Measurements from ENCODE around the gene SERPINB5.
A peak's percentile ranks its signal among the peaks of the same experiment; 100 is the strongest.

The SERPINB5 gene

GRCh38 chr18:63476668-63477067 is at the start of gene SERPINB5:
Gene SERPINB5 (plus strand): TSS chr18:63476958. CDS start chr18:63484429, 7,471 bp downstream.
- Mint-ChIP-seq H3K9me3 (no peaks in the 10 kb centered on the region), H3K27ac (no peak within 1 kb of the TSS), H3K4me1 (ENCODE audit: low read depth) (no peaks in the 10 kb centered on the region), H3K27me3 (peaks cover 11% of the 10 kb centered on the region), H3K36me3 (ENCODE audit: low read depth) (no peaks in the 10 kb centered on the region), H3K4me3 (no peak within 1 kb of the TSS)
- DNase-seq, result no peak

GRCh38 chr18:63427558-63427957 is 49.2 kb upstream of the SERPINB5 start:
- Mint-ChIP-seq H3K27me3 (peaks cover 21% of the 10 kb centered on the region), H3K27ac (peak overlapping the region; percentile 50), H3K9me3 (no peaks in the 10 kb centered on the region), H3K36me3 (ENCODE audit: low read depth) (peaks cover 5% of the 10 kb centered on the region), H3K4me3 (no peak overlapping the region), H3K4me1 (ENCODE audit: low read depth) (peaks cover 20% of the 10 kb centered on the region)
- DNase-seq, result no peak

GRCh38 chr18:63430526-63430925 is 46.2 kb upstream of the SERPINB5 start:
- Mint-ChIP-seq H3K27me3 (peaks cover 32% of the 10 kb centered on the region), H3K36me3 (ENCODE audit: low read depth) (no peaks in the 10 kb centered on the region), H3K9me3 (no peaks in the 10 kb centered on the region), H3K4me3 (no peak overlapping the region), H3K27ac (no peak overlapping the region), H3K4me1 (ENCODE audit: low read depth) (peaks cover 9% of the 10 kb centered on the region)
- DNase-seq, result no peak

GRCh38 chr18:63431180-63431579 is 45.6 kb upstream of the SERPINB5 start:
- no peaks in the 10 kb centered on the region for H3K36me3 Mint-ChIP-seq (ENCODE audit: low read depth)
- H3K9me3 Mint-ChIP-seq, result no peaks in the 10 kb centered on the region
- DNase-seq, result no peak
- H3K27ac Mint-ChIP-seq, result no peak overlapping the region
- peaks cover 34% of the 10 kb centered on the region for H3K27me3 Mint-ChIP-seq
- H3K4me1 Mint-ChIP-seq (ENCODE audit: low read depth), result peaks cover 9% of the 10 kb centered on the region
- H3K4me3 Mint-ChIP-seq, result no peak overlapping the region

GRCh38 chr18:63433334-63433866 is 43.4 kb upstream of the SERPINB5 start:
- DNase-seq, result no peak
- no peak overlapping the region for H3K4me3 Mint-ChIP-seq
- no peak overlapping the region for H3K27ac Mint-ChIP-seq
- H3K9me3 Mint-ChIP-seq, result no peaks in the 10 kb centered on the region
- H3K27me3 Mint-ChIP-seq, result peaks cover 34% of the 10 kb centered on the region
- no peaks in the 10 kb centered on the region for H3K4me1 Mint-ChIP-seq (ENCODE audit: low read depth)
- H3K36me3 Mint-ChIP-seq (ENCODE audit: low read depth), result no peaks in the 10 kb centered on the region

GRCh38 chr18:63438181-63438580 is 38.6 kb upstream of the SERPINB5 start:
- Mint-ChIP-seq H3K36me3 (ENCODE audit: low read depth) (no peaks in the 10 kb centered on the region), H3K9me3 (no peaks in the 10 kb centered on the region), H3K4me1 (ENCODE audit: low read depth) (peaks cover 2% of the 10 kb centered on the region), H3K4me3 (no peak overlapping the region), H3K27me3 (peaks cover 14% of the 10 kb centered on the region), H3K27ac (no peak overlapping the region)
- no peak for DNase-seq

- no peak overlapping the region for H3K4me3 Mint-ChIP-seq
- no peaks in the 10 kb centered on the region for H3K9me3 Mint-ChIP-seq
- peaks cover 8% of the 10 kb centered on the region for H3K27me3 Mint-ChIP-seq
- H3K27ac Mint-ChIP-seq, result no peak overlapping the region
- peak; percentile 52 for DNase-seq
- H3K4me1 Mint-ChIP-seq (ENCODE audit: low read depth), result peaks cover 2% of the 10 kb centered on the region
- no peaks in the 10 kb centered on the region for H3K36me3 Mint-ChIP-seq (ENCODE audit: low read depth)
Observed at GRCh38 chr18:63439334-63439733, 37.4 kb upstream of the SERPINB5 start.

GRCh38 chr18:63440219-63440618 is 36.5 kb upstream of the SERPINB5 start:
- Mint-ChIP-seq H3K4me1 (ENCODE audit: low read depth) (peaks cover 2% of the 10 kb centered on the region), H3K36me3 (ENCODE audit: low read depth) (no peaks in the 10 kb centered on the region), H3K9me3 (no peaks in the 10 kb centered on the region), H3K27me3 (peaks cover 8% of the 10 kb centered on the region), H3K27ac (no peak overlapping the region), H3K4me3 (no peak overlapping the region)
- no peak for DNase-seq

- Mint-ChIP-seq H3K27ac (no peak overlapping the region), H3K9me3 (no peaks in the 10 kb centered on the region), H3K4me1 (ENCODE audit: low read depth) (peaks cover 2% of the 10 kb centered on the region), H3K27me3 (peaks cover 5% of the 10 kb centered on the region), H3K4me3 (no peak overlapping the region), H3K36me3 (ENCODE audit: low read depth) (no peaks in the 10 kb centered on the region)
- no peak for DNase-seq
Observed at GRCh38 chr18:63440881-63441280, 35.9 kb upstream of the SERPINB5 start.

GRCh38 chr18:63443829-63444228 is 32.9 kb upstream of the SERPINB5 start:
- H3K9me3 Mint-ChIP-seq, result no peaks in the 10 kb centered on the region
- DNase-seq, result no peak
- peaks cover 2% of the 10 kb centered on the region for H3K4me1 Mint-ChIP-seq (ENCODE audit: low read depth)
- no peaks in the 10 kb centered on the region for H3K27me3 Mint-ChIP-seq
- H3K36me3 Mint-ChIP-seq (ENCODE audit: low read depth), result no peaks in the 10 kb centered on the region
- no peak overlapping the region for H3K4me3 Mint-ChIP-seq
- H3K27ac Mint-ChIP-seq, result no peak overlapping the region

- Mint-ChIP-seq H3K36me3 (ENCODE audit: low read depth) (no peaks in the 10 kb centered on the region), H3K27me3 (no peaks in the 10 kb centered on the region), H3K27ac (no peak overlapping the region), H3K9me3 (no peaks in the 10 kb centered on the region), H3K4me1 (ENCODE audit: low read depth) (no peaks in the 10 kb centered on the region), H3K4me3 (no peak overlapping the region)
- DNase-seq, result no peak
Observed at GRCh38 chr18:63444580-63444979, 32.2 kb upstream of the SERPINB5 start.

GRCh38 chr18:63445037-63445436 is 31.7 kb upstream of the SERPINB5 start:
- Mint-ChIP-seq H3K9me3 (no peaks in the 10 kb centered on the region), H3K27me3 (no peaks in the 10 kb centered on the region), H3K4me1 (ENCODE audit: low read depth) (no peaks in the 10 kb centered on the region), H3K27ac (no peak overlapping the region), H3K4me3 (no peak overlapping the region), H3K36me3 (ENCODE audit: low read depth) (no peaks in the 10 kb centered on the region)
- no peak for DNase-seq

GRCh38 chr18:63446266-63446665 is 30.5 kb upstream of the SERPINB5 start:
- Mint-ChIP-seq H3K27me3 (no peaks in the 10 kb centered on the region), H3K4me1 (ENCODE audit: low read depth) (no peaks in the 10 kb centered on the region), H3K27ac (no peak overlapping the region), H3K36me3 (ENCODE audit: low read depth) (no peaks in the 10 kb centered on the region), H3K9me3 (no peaks in the 10 kb centered on the region), H3K4me3 (no peak overlapping the region)
- no peak for DNase-seq

GRCh38 chr18:63447066-63447465 is 29.7 kb upstream of the SERPINB5 start:
- Mint-ChIP-seq H3K27me3 (no peaks in the 10 kb centered on the region), H3K36me3 (ENCODE audit: low read depth) (no peaks in the 10 kb centered on the region), H3K4me1 (ENCODE audit: low read depth) (no peaks in the 10 kb centered on the region), H3K27ac (no peak overlapping the region), H3K4me3 (no peak overlapping the region), H3K9me3 (no peaks in the 10 kb centered on the region)
- no peak for DNase-seq

GRCh38 chr18:63449426-63449825 is 27.3 kb upstream of the SERPINB5 start:
- Mint-ChIP-seq H3K36me3 (ENCODE audit: low read depth) (no peaks in the 10 kb centered on the region), H3K4me3 (no peak overlapping the region), H3K4me1 (ENCODE audit: low read depth) (no peaks in the 10 kb centered on the region), H3K9me3 (no peaks in the 10 kb centered on the region), H3K27me3 (no peaks in the 10 kb centered on the region), H3K27ac (no peak overlapping the region)
- no peak for DNase-seq

Measured in activated T-cell treated with anti-CD3 and anti-CD28 coated beads, Interleukin-2, amount 50 U/mL, for 24 hours (primary cell).